ENCODE measurements around the gene SPATS2L.

- no peak for TF ChIP-seq CTCF (IDR thresholded peaks at IDR 0.05)
- no peak for TF ChIP-seq EZH2 (IDR thresholded peaks at IDR 0.05)
Measured at GRCh38 chr2:200363279-200363678, 56.8 kb downstream of the SPATS2L start.
